Brain microvascular endothelial cell (primary cell): ENCODE measurements around the gene C6.

Experiments
- DNase-seq: peaks from one replicate; pipeline ENCODE4 v3.0.0-alpha.2; 2020
- H3K27ac ChIP-seq: fragments of 250-450 bp; sonication (Bioruptor Pico); 2 replicates; pipeline ENCODE4 v1.5.1; 2020; ENCODE audit warnings: mild to moderate bottlenecking, moderate library complexity
- H3K27me3 ChIP-seq: fragments of 250-450 bp; sonication (Bioruptor Pico); replicated peaks from 2 replicates; pipeline ENCODE4 v1.5.1; 2020; ENCODE audit warnings: mild to moderate bottlenecking
- H3K36me3 ChIP-seq: fragments of 250-450 bp; sonication (Bioruptor Pico); replicated peaks from 2 replicates; pipeline ENCODE4 v1.5.1; 2020; ENCODE audit warnings: mild to moderate bottlenecking
- H3K4me3 ChIP-seq: 2 replicates; pipeline ENCODE4 v1.5.1; 2011; ENCODE audit warnings: low read depth, mild to moderate bottlenecking, control low read depth, low read length, moderate library complexity
- CTCF ChIP-seq: IDR thresholded peaks from 2 replicates; pipeline ENCODE4 v1.5.1; 2011; ENCODE audit warnings: low read depth, mild to moderate bottlenecking, moderate library complexity, low read length, control low read depth, inconsistent platforms; ENCODE audit errors: missing control alignments
- in situ Hi-C: cut with HindIII; loops from 2 replicates; pipeline ENCODE4 v1.10.0; 2017; ENCODE audit warnings: low sequenced_read_pairs, low pct_ligation_motif_present

The C6 gene

GRCh38 chr5:41181691-41182564 is 31.4 kb downstream of the C6 start:
- no peak for DNase-seq
- no peaks in the 10 kb centered on the region for H3K27me3 ChIP-seq
- H3K4me3 ChIP-seq, result no peak overlapping the region
- in situ Hi-C loops, result no loop called here
- no peak overlapping the region for H3K27ac ChIP-seq
- no peak for TF ChIP-seq CTCF
- H3K36me3 ChIP-seq, result no peaks in the 10 kb centered on the region

- H3K27ac ChIP-seq, result no peak overlapping the region
- no peak overlapping the region for H3K4me3 ChIP-seq
- DNase-seq, result no peak
- in situ Hi-C loops, result no loop called here
- no peaks in the 10 kb centered on the region for H3K27me3 ChIP-seq
- no peaks in the 10 kb centered on the region for H3K36me3 ChIP-seq
- no peak for TF ChIP-seq CTCF
Observed at GRCh38 chr5:41176952-41177351, 36.4 kb downstream of the C6 start.

- H3K36me3 ChIP-seq, result no peaks in the 10 kb centered on the region
Observed at GRCh38 chr5:41172012-41172411, 41.3 kb downstream of the C6 start.

GRCh38 chr5:41161271-41161670 is 52.1 kb downstream of the C6 start:
- H3K27ac ChIP-seq, result no peak overlapping the region
- H3K4me3 ChIP-seq, result no peak overlapping the region
- in situ Hi-C loops, result no loop called here
- H3K27me3 ChIP-seq, result no peaks in the 10 kb centered on the region
- no peak for DNase-seq
- no peaks in the 10 kb centered on the region for H3K36me3 ChIP-seq
- no peak for TF ChIP-seq CTCF

More at GRCh38 chr5:41172012-41172411, 41.3 kb downstream of the C6 start:
- Histone ChIP-seq H3K27me3 (no peaks in the 10 kb centered on the region), H3K4me3 (no peak overlapping the region), H3K27ac (no peak overlapping the region)
- TF ChIP-seq CTCF, result no peak
- in situ Hi-C loops, result no loop called here
- DNase-seq, result no peak

GRCh38 chr5:41157272-41157894 is 55.9 kb downstream of the C6 start:
- no peak for DNase-seq
- in situ Hi-C loops, result no loop called here
- Histone ChIP-seq H3K4me3 (no peak overlapping the region), H3K36me3 (no peaks in the 10 kb centered on the region), H3K27ac (no peak overlapping the region), H3K27me3 (no peaks in the 10 kb centered on the region)
- TF ChIP-seq CTCF, result no peak
